ENCODE results near the gene NGRN.

NGRN gene

DNA sequence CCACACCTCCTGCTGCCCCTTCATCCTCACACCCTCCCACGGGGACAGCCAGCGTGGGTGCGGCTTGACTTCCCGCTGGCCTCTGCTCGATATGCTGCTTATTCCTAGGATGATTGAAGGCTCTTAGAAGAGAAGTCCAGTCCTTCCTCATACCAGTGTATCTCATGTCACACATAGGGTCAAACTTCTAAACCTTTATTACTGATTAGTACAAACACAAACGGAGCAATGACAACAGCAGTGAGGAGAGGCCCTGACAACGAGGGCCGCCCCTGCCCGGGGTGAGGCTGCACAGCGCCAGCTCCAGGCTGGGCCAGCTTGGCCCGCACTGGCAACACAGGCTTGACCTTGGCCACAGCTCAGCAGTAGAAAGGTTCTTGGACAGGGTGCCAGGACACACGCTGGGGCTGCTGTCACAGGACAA is 35.4 kb upstream of the NGRN start:
- no CpG with 5 or more reads among the region's 12 CpGs for WGBS (ENCODE audit: extremely low coverage, insufficient coverage, insufficient read length)
- Histone ChIP-seq H2BK12ac (ENCODE audit: low read length) (no peak overlapping the region), H3K18ac (ENCODE audit: low read length) (no peak overlapping the region), H3K4ac (ENCODE audit: low read depth, low read length) (no peak overlapping the region), H3K79me1 (ENCODE audit: low read length) (peaks cover 5% of the 10 kb centered on the region), H3K36me3 (ENCODE audit: control insufficient read depth in 1 of 2, insufficient read depth in 2 of 2, low read length in 2 of 2) (peaks cover 43 to 45% of the 10 kb centered on the region in 2 experiments), H2AK5ac (ENCODE audit: low read length) (no peak overlapping the region), H3K9me3 (ENCODE audit: insufficient read depth, low read depth, low read length) (peaks cover under 1% of the 10 kb centered on the region), H3K4me1 (ENCODE audit: control insufficient read depth in 1 of 2, insufficient read depth in 2 of 2, low read length in 2 of 2) (peaks cover 2 to 3% of the 10 kb centered on the region in 2 experiments), H3K14ac (ENCODE audit: low read length) (no peak overlapping the region), H3K23ac (ENCODE audit: low read length) (no peak overlapping the region), H3K4me3 (ENCODE audit: low read depth, low read length) (no peak overlapping the region), H3K27me3 (ENCODE audit: insufficient read depth, low read length) (no peaks in the 10 kb centered on the region), H3K4me2 (ENCODE audit: low read length) (no peak overlapping the region), H3K79me2 (ENCODE audit: control insufficient read depth, insufficient read depth, low read length, poor library complexity) (no peaks in the 10 kb centered on the region), H3K9ac (ENCODE audit: low read length) (no peak overlapping the region), H4K91ac (ENCODE audit: low read depth, low read length) (no peak overlapping the region), H4K12ac (ENCODE audit: low read depth, low read length) (no peak overlapping the region), H2AFZ (ENCODE audit: insufficient read depth, low read length, poor library complexity) (no peak overlapping the region), H3K27ac (ENCODE audit: low read depth, low read length) (no peak overlapping the region), H4K8ac (ENCODE audit: low read depth, low read length) (no peak overlapping the region), H2BK5ac (ENCODE audit: low read depth, low read length, poor library complexity) (no peak overlapping the region), H2BK120ac (ENCODE audit: insufficient read depth, low read length, poor library complexity) (no peak overlapping the region)
- no peak for DNase-seq

DNA sequence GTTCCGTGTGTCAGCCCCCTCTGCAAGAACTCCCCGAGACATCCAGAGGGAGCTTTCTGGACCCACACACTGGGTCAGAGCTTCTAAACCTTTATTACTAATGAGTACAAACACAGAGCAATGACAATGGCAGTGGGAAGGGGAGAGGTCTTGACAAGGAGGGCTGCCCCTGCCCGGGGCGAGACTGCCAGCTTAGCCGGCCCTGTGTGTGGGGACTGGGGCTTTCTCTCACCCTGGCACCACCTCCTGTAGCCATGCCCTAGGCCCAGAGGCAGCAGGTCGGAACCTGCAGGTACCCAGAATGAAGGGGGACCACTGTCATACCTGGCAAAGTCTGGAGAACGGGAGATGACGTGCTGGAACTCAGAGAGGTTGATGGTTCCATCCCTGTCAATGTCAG is 34.9 kb upstream of the NGRN start:
- Histone ChIP-seq H4K12ac (ENCODE audit: low read depth, low read length) (no peak overlapping the region), H3K27ac (ENCODE audit: low read depth, low read length) (no peak overlapping the region), H2BK120ac (ENCODE audit: insufficient read depth, low read length, poor library complexity) (no peak overlapping the region), H3K9ac (ENCODE audit: low read length) (no peak overlapping the region), H3K4ac (ENCODE audit: low read depth, low read length) (no peak overlapping the region), H4K8ac (ENCODE audit: low read depth, low read length) (no peak overlapping the region), H3K27me3 (ENCODE audit: insufficient read depth, low read length) (no peaks in the 10 kb centered on the region), H2BK5ac (ENCODE audit: low read depth, low read length, poor library complexity) (no peak overlapping the region), H3K23ac (ENCODE audit: low read length) (no peak overlapping the region), H2AFZ (ENCODE audit: insufficient read depth, low read length, poor library complexity) (no peak overlapping the region), H3K4me1 (ENCODE audit: control insufficient read depth in 1 of 2, insufficient read depth in 2 of 2, low read length in 2 of 2) (peaks cover 2 to 3% of the 10 kb centered on the region in 2 experiments), H3K9me3 (ENCODE audit: insufficient read depth, low read depth, low read length) (no peaks in the 10 kb centered on the region), H3K79me2 (ENCODE audit: control insufficient read depth, insufficient read depth, low read length, poor library complexity) (no peaks in the 10 kb centered on the region), H3K79me1 (ENCODE audit: low read length) (peaks cover 5% of the 10 kb centered on the region), H3K18ac (ENCODE audit: low read length) (no peak overlapping the region), H2AK5ac (ENCODE audit: low read length) (no peak overlapping the region), H3K4me3 (ENCODE audit: low read depth, low read length) (no peak overlapping the region), H2BK12ac (ENCODE audit: low read length) (no peak overlapping the region), H3K4me2 (ENCODE audit: low read length) (no peak overlapping the region), H3K14ac (ENCODE audit: low read length) (no peak overlapping the region), H4K91ac (ENCODE audit: low read depth, low read length) (no peak overlapping the region), H3K36me3 (ENCODE audit: control insufficient read depth in 1 of 2, insufficient read depth in 2 of 2, low read length in 2 of 2) (peaks cover 38 to 39% of the 10 kb centered on the region in 2 experiments)
- no CpG with 5 or more reads among the region's 8 CpGs for WGBS (ENCODE audit: extremely low coverage, insufficient coverage, insufficient read length)
- no peak for DNase-seq

DNA sequence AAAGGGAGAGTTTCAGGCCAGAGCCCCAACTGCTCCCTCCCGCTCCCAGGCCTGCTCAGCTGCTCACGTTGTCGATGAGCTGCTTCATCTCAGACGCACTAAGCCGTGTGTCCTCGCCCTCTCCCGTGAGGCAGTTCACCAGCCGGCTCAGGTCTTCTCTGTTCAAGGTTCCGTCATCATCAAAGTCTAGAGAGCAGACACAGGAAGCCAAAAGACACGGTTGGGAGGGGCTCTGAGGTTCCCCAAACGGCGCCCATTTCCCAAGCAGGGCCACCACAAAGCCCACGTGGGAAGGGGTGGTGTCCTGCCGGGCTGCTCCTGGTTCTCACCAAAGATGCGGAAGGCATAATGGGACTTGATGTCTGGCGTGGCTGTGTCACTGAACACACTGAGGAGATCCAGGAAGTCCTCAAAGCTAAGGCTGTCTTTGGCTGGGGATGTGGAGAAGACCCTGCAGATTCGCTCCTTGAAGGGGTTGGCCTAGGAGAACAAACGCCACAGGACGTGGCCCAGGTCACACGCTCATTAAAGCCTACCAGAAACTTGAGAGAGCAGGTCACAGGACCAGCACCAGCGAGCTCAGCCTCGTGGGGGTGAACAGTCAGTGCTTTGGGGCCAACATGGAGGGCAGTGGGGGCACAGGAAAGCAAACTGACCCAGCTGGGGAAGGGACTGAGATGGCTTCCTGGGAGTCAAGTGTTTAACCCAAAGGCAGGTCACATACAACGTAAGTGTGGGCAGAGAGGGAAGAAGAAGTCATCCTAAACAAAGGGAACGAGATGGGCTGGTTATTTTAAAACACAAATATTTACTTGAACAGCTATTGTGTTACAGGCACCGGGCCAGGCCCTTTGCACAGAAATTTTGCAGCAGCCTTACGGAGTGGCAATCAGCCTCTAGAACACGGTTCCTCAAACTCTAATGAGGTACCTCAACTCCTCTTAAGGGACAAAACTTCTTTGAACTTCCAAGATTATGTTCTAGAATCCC is 34.1 kb upstream of the NGRN start:
- H3K4me2 ChIP-seq (ENCODE audit: low read length), result no peak overlapping the region
- H3K27ac ChIP-seq (ENCODE audit: low read depth, low read length), result no peak overlapping the region
- H3K9ac ChIP-seq (ENCODE audit: low read length), result no peak overlapping the region
- H3K36me3 ChIP-seq (ENCODE audit: control insufficient read depth in 1 of 2, insufficient read depth in 2 of 2, low read length in 2 of 2), result peaks cover 36 to 37% of the 10 kb centered on the region in 2 experiments
- H3K23ac ChIP-seq (ENCODE audit: low read length), result no peak overlapping the region
- H2BK5ac ChIP-seq (ENCODE audit: low read depth, low read length, poor library complexity), result no peak overlapping the region
- H3K4me1 ChIP-seq (ENCODE audit: control insufficient read depth in 1 of 2, insufficient read depth in 2 of 2, low read length in 2 of 2), result peaks cover 2 to 3% of the 10 kb centered on the region in 2 experiments
- H2AK5ac ChIP-seq (ENCODE audit: low read length), result no peak overlapping the region
- H3K4ac ChIP-seq (ENCODE audit: low read depth, low read length), result no peak overlapping the region
- H3K18ac ChIP-seq (ENCODE audit: low read length), result no peak overlapping the region
- H3K79me2 ChIP-seq (ENCODE audit: control insufficient read depth, insufficient read depth, low read length, poor library complexity), result no peaks in the 10 kb centered on the region
- H3K79me1 ChIP-seq (ENCODE audit: low read length), result peaks cover 5% of the 10 kb centered on the region
- peak; percentile 11 to 28 for DNase-seq
- no peak overlapping the region for H2AFZ ChIP-seq (ENCODE audit: insufficient read depth, low read length, poor library complexity)
- no peak overlapping the region for H4K91ac ChIP-seq (ENCODE audit: low read depth, low read length)
- no peak overlapping the region for H3K14ac ChIP-seq (ENCODE audit: low read length)
- no peaks in the 10 kb centered on the region for H3K9me3 ChIP-seq (ENCODE audit: insufficient read depth, low read depth, low read length)
- H2BK12ac ChIP-seq (ENCODE audit: low read length), result no peak overlapping the region
- no peak overlapping the region for H2BK120ac ChIP-seq (ENCODE audit: insufficient read depth, low read length, poor library complexity)
- no peak overlapping the region for H4K8ac ChIP-seq (ENCODE audit: low read depth, low read length)
- WGBS (ENCODE audit: extremely low coverage, insufficient coverage, insufficient read length), result no CpG with 5 or more reads among the region's 27 CpGs
- no peaks in the 10 kb centered on the region for H3K27me3 ChIP-seq (ENCODE audit: insufficient read depth, low read length)
- no peak overlapping the region for H3K4me3 ChIP-seq (ENCODE audit: low read depth, low read length)
- no peak overlapping the region for H4K12ac ChIP-seq (ENCODE audit: low read depth, low read length)

DNA sequence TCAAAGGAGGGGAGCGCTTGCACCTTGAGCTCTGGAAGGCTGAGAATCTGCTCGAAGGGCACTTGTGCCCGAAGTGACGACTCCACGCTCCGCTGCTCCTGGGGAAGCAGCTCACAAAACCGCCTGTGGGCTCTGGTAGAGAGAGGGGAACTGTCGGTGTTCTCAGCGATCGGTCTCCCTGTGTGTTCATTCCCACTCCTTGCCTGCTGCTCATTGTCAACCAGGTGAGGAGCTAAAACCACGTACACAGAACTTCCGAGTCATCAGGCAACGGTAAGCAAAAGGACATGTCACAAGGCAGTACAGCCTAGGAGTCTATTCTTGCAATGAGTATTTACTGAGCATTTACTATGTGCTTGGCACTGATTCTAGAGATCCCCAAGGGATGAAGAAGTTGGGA is 33.3 kb upstream of the NGRN start:
- WGBS (ENCODE audit: extremely low coverage, insufficient coverage, insufficient read length), result no CpG with 5 or more reads among the region's 13 CpGs
- Histone ChIP-seq H3K79me1 (ENCODE audit: low read length) (peaks cover 5% of the 10 kb centered on the region), H2BK5ac (ENCODE audit: low read depth, low read length, poor library complexity) (no peak overlapping the region), H4K91ac (ENCODE audit: low read depth, low read length) (no peak overlapping the region), H2BK12ac (ENCODE audit: low read length) (no peak overlapping the region), H2AFZ (ENCODE audit: insufficient read depth, low read length, poor library complexity) (no peak overlapping the region), H3K79me2 (ENCODE audit: control insufficient read depth, insufficient read depth, low read length, poor library complexity) (no peaks in the 10 kb centered on the region), H2BK120ac (ENCODE audit: insufficient read depth, low read length, poor library complexity) (no peak overlapping the region), H3K18ac (ENCODE audit: low read length) (no peak overlapping the region), H3K9me3 (ENCODE audit: insufficient read depth, low read depth, low read length) (no peaks in the 10 kb centered on the region), H3K27me3 (ENCODE audit: insufficient read depth, low read length) (no peaks in the 10 kb centered on the region), H4K8ac (ENCODE audit: low read depth, low read length) (no peak overlapping the region), H3K36me3 (ENCODE audit: control insufficient read depth in 1 of 2, insufficient read depth in 2 of 2, low read length in 2 of 2) (peaks cover 36% of the 10 kb centered on the region in 2 experiments), H3K27ac (ENCODE audit: low read depth, low read length) (no peak overlapping the region), H3K4me3 (ENCODE audit: low read depth, low read length) (no peak overlapping the region), H3K4ac (ENCODE audit: low read depth, low read length) (no peak overlapping the region), H3K23ac (ENCODE audit: low read length) (no peak overlapping the region), H3K4me1 (ENCODE audit: control insufficient read depth in 1 of 2, insufficient read depth in 2 of 2, low read length in 2 of 2) (peaks cover 2 to 3% of the 10 kb centered on the region in 2 experiments), H4K12ac (ENCODE audit: low read depth, low read length) (no peak overlapping the region), H3K4me2 (ENCODE audit: low read length) (no peak overlapping the region), H3K9ac (ENCODE audit: low read length) (no peak overlapping the region), H3K14ac (ENCODE audit: low read length) (no peak overlapping the region), H2AK5ac (ENCODE audit: low read length) (no peak overlapping the region)
- DNase-seq, result no peak

Measured in trophoblast cell (in vitro differentiated cells and primary cell).